HCT116 (cell line): Measurements from ENCODE around the gene CTBP2. TPM values are rescaled to one million over a fixed set of nuclear protein-coding genes. Genes with fewer than 3 reads are reported as not detected.

Source experiments
- ATAC-seq: fragments of 200-7000 bp; cut with Tn5 transposase; 2 replicates; pipeline ENCODE4 v1.9.1; 2020; ENCODE audit warnings: mild to moderate bottlenecking, moderate library complexity
- BruUV-seq: library from RNA; stranded (reverse); fragments of 400-500 nt; replicated peaks from 2 replicates; lab custom pipeline; 2021; lab: Mats Ljungman, UMichigan
- CTCF ChIA-PET: fragments of 300-600 bp; sonication (Branson Sonifier 250); formaldehyde crosslinking; loops from one replicate; lab custom pipeline; 2021; ENCODE audit warnings: antibody characterized with exemption; lab: Charles Lee
- POLR2A ChIA-PET: fragments of 300-600, 350-600 bp; sonication (Branson Sonifier 250); formaldehyde crosslinking; loops from one replicate; lab custom pipeline; 2021; ENCODE audit warnings: antibody characterized with exemption; lab: Charles Lee
- RAD21 ChIA-PET, 2 experiments: fragments of 300-600 bp; sonication (Branson Sonifier 250); formaldehyde crosslinking; loops; one replicate each; lab custom pipeline; 2023; ENCODE audit warnings: low total read pairs in 2 of 2; ENCODE audit not compliant: uncharacterized antibody in 2 of 2, unreplicated experiment in 2 of 2, low non-redundant PET in 1 of 2; lab: Charles Lee
- DNase-seq: peaks from one replicate; pipeline ENCODE4 v3.0.0-alpha.2; 2010; ENCODE audit warnings: low read depth, low spot score
- H2AFZ ChIP-seq: fragments of 200-600 bp; shearing (Covaris generic), sonication (generic); 2 replicates; pipeline ENCODE4 v1.6.1; 2017; ENCODE audit warnings: low read depth, mixed run types, mixed read lengths, antibody characterized with exemption, low read length; ENCODE audit not compliant: poor library complexity, severe bottlenecking
- H3K27ac ChIP-seq: 2 replicates; pipeline ENCODE4 v1.5.1; 2012; ENCODE audit warnings: low read depth, low read length
- H3K27me3 ChIP-seq: fragments of 200-600 bp; sonication (generic); 2 replicates; pipeline ENCODE4 v1.6.1; 2016; ENCODE audit warnings: mixed run types, low read length, mixed read lengths; ENCODE audit not compliant: insufficient read depth
- H3K36me3 ChIP-seq, 2 experiments: fragments of 200-500 bp in 1 of 2; fragments of 200-600 bp in 1 of 2; sonication (Bioruptor generic) in 1 of 2; sonication (generic) in 1 of 2; 2 replicates each; pipeline versions ENCODE4 v1.5.1 to v1.6.1; 2014 to 2016; ENCODE audit warnings: low read length in 2 of 2, inconsistent platforms in 1 of 2, mixed read lengths in 1 of 2, mixed run types in 1 of 2; ENCODE audit not compliant: insufficient read depth in 2 of 2, control insufficient read depth in 1 of 2
- H3K4me1 ChIP-seq, 2 experiments: fragments of 200-600 bp in 1 of 2; sonication (generic) in 1 of 2; 2 replicates each; pipeline versions ENCODE4 v1.5.1 to v1.6.1; 2012 to 2017; ENCODE audit warnings: low read length in 2 of 2, inconsistent platforms in 1 of 2, mild to moderate bottlenecking in 1 of 2, mixed read lengths in 1 of 2, mixed run types in 1 of 2, moderate library complexity in 1 of 2; ENCODE audit not compliant: insufficient read depth in 2 of 2, control insufficient read depth in 1 of 2
- H3K4me2 ChIP-seq: fragments of 200-600 bp; sonication (generic); 2 replicates; pipeline ENCODE4 v1.6.1; 2017; ENCODE audit warnings: mixed run types, low read length, mixed read lengths
- H3K4me3 ChIP-seq, 2 experiments: fragments of 200-600 bp in 1 of 2; sonication (generic) in 1 of 2; replicated peaks in 1 of 2; 2 replicates each; pipeline ENCODE4 v1.5.1; 2011 to 2016; ENCODE audit warnings: low read length in 2 of 2, control low read depth in 1 of 2, low read depth in 1 of 2, mild to moderate bottlenecking in 1 of 2, mixed read lengths in 1 of 2, mixed run types in 1 of 2
- H3K79me2 ChIP-seq: fragments of 200-600 bp; sonication (generic); 2 replicates; pipeline ENCODE4 v1.6.1; 2017; ENCODE audit warnings: mild to moderate bottlenecking, mixed run types, low read length, moderate library complexity, mixed read lengths; ENCODE audit not compliant: insufficient read depth
- H3K9ac ChIP-seq: fragments of 200-600 bp; sonication (generic); 2 replicates; pipeline ENCODE4 v1.6.1; 2016; ENCODE audit warnings: low read length, mixed read lengths
- H3K9me2 ChIP-seq: fragments of 200-600 bp; sonication (generic), shearing (Covaris generic); 2 replicates; pipeline ENCODE4 v1.6.1; 2017; ENCODE audit warnings: mixed run types, mild to moderate bottlenecking, moderate library complexity; ENCODE audit not compliant: insufficient read depth
- H3K9me3 ChIP-seq, 2 experiments: fragments of 200-500 bp in 1 of 2; fragments of 200-600 bp in 1 of 2; sonication (Bioruptor generic) in 1 of 2; sonication (generic) in 1 of 2; 2 replicates each; pipeline ENCODE4 v1.6.1; 2014 to 2017; ENCODE audit warnings: low read length in 2 of 2, mixed read lengths in 2 of 2, inconsistent platforms in 1 of 2, low read depth in 1 of 2, mild to moderate bottlenecking in 1 of 2, mixed run types in 1 of 2, moderate library complexity in 1 of 2; ENCODE audit not compliant: control insufficient read depth in 1 of 2, insufficient read depth in 1 of 2
- H4K20me1 ChIP-seq: fragments of 200-600 bp; sonication (generic), shearing (Covaris generic); 2 replicates; pipeline ENCODE4 v1.6.1; 2017; ENCODE audit warnings: mixed run types, mild to moderate bottlenecking, moderate library complexity; ENCODE audit not compliant: insufficient read depth
- ATF3 ChIP-seq: IDR thresholded peaks from 2 replicates; pipeline ENCODE4 v1.6.1; 2012
- CBX3 ChIP-seq: IDR thresholded peaks from 2 replicates; pipeline ENCODE4 v1.6.1; 2012; ENCODE audit warnings: low read depth
- CEBPB ChIP-seq: IDR thresholded peaks from 2 replicates; pipeline ENCODE4 v1.6.1; 2012; ENCODE audit warnings: low read depth
- CTCF ChIP-seq, 3 experiments: fragments of 200-600 bp in 1 of 3; sonication (generic) in 1 of 3; IDR thresholded peaks in 2 of 3; conservative IDR thresholded peaks in 1 of 3; 2 replicates each; pipeline ENCODE4 v1.5.1; 2012 to 2017; ENCODE audit warnings: low read depth in 2 of 3, low read length in 2 of 3, antibody characterized with exemption in 1 of 3, borderline replicate concordance in 1 of 3, control low read depth in 1 of 3, mild to moderate bottlenecking in 1 of 3, mixed read lengths in 1 of 3, mixed run types in 1 of 3, moderate library complexity in 1 of 3; ENCODE audit not compliant: insufficient read depth in 1 of 3
- ELF1 ChIP-seq: IDR thresholded peaks from 2 replicates; pipeline ENCODE4 v1.6.1; 2012; ENCODE audit warnings: low read depth, borderline replicate concordance
- EZH2phosphoT487 ChIP-seq: fragments of 200-600 bp; IDR thresholded peaks from 2 replicates; pipeline ENCODE4 v1.6.1; 2018; ENCODE audit warnings: antibody characterized with exemption, borderline replicate concordance
- FOSL1 ChIP-seq: IDR thresholded peaks from 2 replicates; pipeline ENCODE4 v1.6.1; 2012; ENCODE audit warnings: low read depth
- JUND ChIP-seq: IDR thresholded peaks from 2 replicates; pipeline ENCODE4 v1.6.1; 2012
- MAX ChIP-seq: IDR thresholded peaks from 2 replicates; pipeline ENCODE4 v1.6.1; 2012
- POLR2A ChIP-seq: IDR thresholded peaks from 2 replicates; pipeline ENCODE4 v1.7.0; 2011; ENCODE audit warnings: borderline replicate concordance; ENCODE audit not compliant: insufficient read depth, insufficient read length; ENCODE audit errors: extremely low read depth
- POLR2AphosphoS5 ChIP-seq: IDR thresholded peaks from 2 replicates; pipeline ENCODE4 v1.6.1; 2011; ENCODE audit warnings: mild to moderate bottlenecking, low read depth, low read length, moderate library complexity
- RAD21 ChIP-seq: IDR thresholded peaks from 2 replicates; pipeline ENCODE4 v1.6.1; 2012; ENCODE audit warnings: low read depth, mild to moderate bottlenecking
- REST ChIP-seq: IDR thresholded peaks from 2 replicates; pipeline ENCODE4 v1.6.1; 2012; ENCODE audit warnings: low read depth
- SP1 ChIP-seq: IDR thresholded peaks from 2 replicates; pipeline ENCODE4 v1.6.1; 2012; ENCODE audit warnings: low read depth
- SRF ChIP-seq: IDR thresholded peaks from 2 replicates; pipeline ENCODE4 v1.6.1; 2012; ENCODE audit warnings: low read depth
- ZBTB33 ChIP-seq: IDR thresholded peaks from 2 replicates; pipeline ENCODE4 v1.6.1; 2011; ENCODE audit warnings: mild to moderate bottlenecking, low read length, moderate library complexity; ENCODE audit not compliant: insufficient replicate concordance; ENCODE audit errors: extremely low read depth
- ZFX ChIP-seq: fragments of 450-650 bp; IDR thresholded peaks from 2 replicates; pipeline ENCODE4 v1.6.1; 2017
- intact Hi-C: fragments of 100-400 bp; cut with micrococcal nuclease; formaldehyde crosslinking; loops from 2 replicates; pipeline ENCODE4 v1.10.0; 2022
- total RNA-seq: library from RNA; stranded (reverse); gene quantifications from one replicate; pipeline ENCODE4 v1.2.1, GENCODE V29; 2021; ENCODE audit not compliant: unreplicated experiment

CTBP2 gene
- total RNA-seq, 1 experiment from 2014 or later: 144 TPM

- no peak overlapping the region for H2AFZ ChIP-seq
- no peak overlapping the region for H3K4me3 ChIP-seq
- intact Hi-C loops: loop anchor here (5.0 to 10.0 kb wide), 2 partner anchors 351 to 634 kb away; no protein-coding TSS in a partner anchor
- no peak overlapping the region for H3K4me2 ChIP-seq
- H3K9ac ChIP-seq: no peak overlapping the region
- H3K9me3 ChIP-seq: no peaks in the 10 kb centered on the region
- no peaks in the 10 kb centered on the region for H3K4me1 ChIP-seq
- H3K27ac ChIP-seq: no peak overlapping the region
- ChIA-PET CTCF (interaction anchor here (0.9 to 2.4 kb wide), 11 partner anchors 27 to 640 kb away, joined by 3 to 17 read pairs (median 5); no protein-coding TSS in a partner anchor), RAD21 (interaction anchor here in 1 of 2 experiments (1.4 kb wide), 1 partner anchor 55 kb away, joined by 3 read pairs; no protein-coding TSS in a partner anchor), POLR2A (no interaction called here)
- peaks cover 60 to 64% of the 10 kb centered on the region in 2 experiments for H3K36me3 ChIP-seq
- H3K9me2 ChIP-seq: no peaks in the 10 kb centered on the region
- DNase-seq (no peak), ATAC-seq (no peak)
- TF ChIP-seq MAX (no peak), RAD21 (no peak), FOSL1 (no peak), POLR2AphosphoS5 (no peak), CTCF (IDR thresholded peaks at IDR 0.05 in 2 of 3, conservative IDR thresholded peaks at IDR 0.05 in 1 of 3; ENCODE audit: borderline replicate concordance in 1 of 3, insufficient read depth in 1 of 3, low read depth in 2 of 3, low read length in 2 of 3) (no peak), REST (no peak), ATF3 (no peak), CBX3 (no peak), EZH2phosphoT487 (no peak), ZFX (no peak), ELF1 (no peak), JUND (no peak), SP1 (no peak), POLR2A (no peak), SRF (no peak), CEBPB (no peak), ZBTB33 (no peak)
- no TSS peak for BruUV-seq
- H3K79me2 ChIP-seq: peaks cover 3% of the 10 kb centered on the region; the same call in 1 of the 2 replicates
- peaks cover 10% of the 10 kb centered on the region; the same call in 1 of the 2 replicates for H4K20me1 ChIP-seq
- H3K27me3 ChIP-seq: no peaks in the 10 kb centered on the region
Observed at GRCh38 chr10:124993345-124993708, 167.0 kb downstream of the CTBP2 start.
